Renal cortical epithelial cell (primary cell): Measurements from ENCODE around the gene HDAC7. TPM values are rescaled to one million over a fixed set of nuclear protein-coding genes. Genes with fewer than 3 reads are reported as not detected.
A peak's percentile ranks its signal among the peaks of the same experiment; 100 is the strongest.
"Not testable (repeated sequence)": the region's sequence is repeated elsewhere in the genome, so short reads cannot be mapped to it uniquely, and the experiment has no call there.

Experiments used
- DNase-seq: peaks from one replicate; pipeline ENCODE4 v3.0.0-alpha.2; 2011; ENCODE audit warnings: low read depth
- total RNA-seq: library from RNA; depleted of rRNA; stranded (reverse); fragments of >200 nt; gene quantifications from 2 replicates; pipeline ENCODE4 v1.2.3, GENCODE V29; 2014

The HDAC7 gene
- total RNA-seq, 1 donor from 2014 or later: 56.4 TPM

- DNase-seq: no peak
These were observed 9.9 kb upstream of the HDAC7 start for GRCh38 chr12:47829584-47829983.

DNA sequence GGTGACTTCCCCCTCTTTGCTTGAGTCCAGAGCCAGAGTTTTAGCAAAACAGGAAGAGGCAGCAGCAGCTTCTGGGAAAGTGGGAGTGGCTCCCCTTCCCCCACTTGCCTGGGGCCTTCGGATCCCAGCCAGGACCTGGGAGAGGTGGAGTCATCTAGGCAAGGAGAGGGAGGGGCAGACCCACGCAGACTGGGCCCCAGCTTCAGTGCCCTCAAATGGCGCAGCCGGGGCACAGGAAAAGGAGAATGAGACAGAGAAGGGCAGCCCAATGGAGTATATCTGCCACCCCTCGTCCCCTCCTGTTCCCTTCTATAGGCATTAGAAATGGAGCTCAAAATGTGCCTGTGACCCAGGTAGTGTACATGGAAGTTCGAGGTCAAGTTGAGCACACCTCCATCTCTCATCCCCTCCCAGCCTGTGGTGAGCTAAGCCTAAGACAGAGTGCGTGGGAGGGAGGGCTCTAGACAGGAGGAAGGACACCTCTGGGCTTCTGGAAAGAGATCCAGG is 9.3 kb upstream of the HDAC7 start:
- peak; percentile 80 for DNase-seq

GRCh38 chr12:47828008-47828975 is 8.6 kb upstream of the HDAC7 start:
- no peak for DNase-seq

DNA sequence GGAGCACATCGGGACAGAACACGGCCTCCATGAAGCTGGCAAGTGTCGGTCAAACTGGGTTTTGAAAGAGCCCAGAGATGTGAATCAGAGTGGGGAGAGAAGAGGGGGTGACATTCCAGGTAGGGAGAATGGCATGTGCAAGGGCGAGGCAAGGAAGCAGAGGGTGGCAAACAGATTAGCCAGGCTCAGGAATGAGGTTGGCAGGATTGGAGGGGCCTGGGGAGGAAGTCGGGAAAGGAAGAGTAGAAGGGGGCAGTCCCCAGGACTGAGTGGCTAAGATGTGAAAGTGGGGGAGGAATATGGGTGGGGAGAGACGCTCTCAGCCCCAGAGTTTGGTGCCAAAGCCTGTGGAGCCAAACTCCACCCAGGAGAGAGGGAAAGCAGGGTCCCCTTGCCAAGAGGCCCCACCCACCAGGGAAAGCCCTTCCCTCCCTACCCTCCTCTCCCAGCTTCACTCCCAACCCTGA is 5.5 kb upstream of the HDAC7 start:
- peak; percentile 83 for DNase-seq

DNA sequence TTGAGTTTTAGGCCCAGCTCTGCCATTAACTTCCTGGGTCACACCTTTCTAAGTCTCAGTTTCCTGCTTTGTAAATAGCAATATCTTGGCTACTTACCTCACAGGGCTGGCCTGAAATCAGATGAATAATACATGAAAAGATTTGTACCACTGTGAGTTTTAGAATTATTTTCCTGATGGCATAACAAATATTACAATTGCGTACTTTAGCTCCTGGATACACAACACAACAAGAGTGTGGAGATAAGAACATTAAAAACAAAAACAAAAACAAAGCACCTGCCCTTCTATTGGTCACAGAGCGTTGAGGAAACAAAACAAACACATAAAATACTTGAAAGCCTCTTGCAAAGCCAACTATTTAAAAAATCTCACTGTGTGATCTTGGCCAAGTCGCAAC is 4.9 kb upstream of the HDAC7 start:
- peak; percentile 54 for DNase-seq

- no peak for DNase-seq
These were observed 4.5 kb upstream of the HDAC7 start for GRCh38 chr12:47824198-47824597.

DNA sequence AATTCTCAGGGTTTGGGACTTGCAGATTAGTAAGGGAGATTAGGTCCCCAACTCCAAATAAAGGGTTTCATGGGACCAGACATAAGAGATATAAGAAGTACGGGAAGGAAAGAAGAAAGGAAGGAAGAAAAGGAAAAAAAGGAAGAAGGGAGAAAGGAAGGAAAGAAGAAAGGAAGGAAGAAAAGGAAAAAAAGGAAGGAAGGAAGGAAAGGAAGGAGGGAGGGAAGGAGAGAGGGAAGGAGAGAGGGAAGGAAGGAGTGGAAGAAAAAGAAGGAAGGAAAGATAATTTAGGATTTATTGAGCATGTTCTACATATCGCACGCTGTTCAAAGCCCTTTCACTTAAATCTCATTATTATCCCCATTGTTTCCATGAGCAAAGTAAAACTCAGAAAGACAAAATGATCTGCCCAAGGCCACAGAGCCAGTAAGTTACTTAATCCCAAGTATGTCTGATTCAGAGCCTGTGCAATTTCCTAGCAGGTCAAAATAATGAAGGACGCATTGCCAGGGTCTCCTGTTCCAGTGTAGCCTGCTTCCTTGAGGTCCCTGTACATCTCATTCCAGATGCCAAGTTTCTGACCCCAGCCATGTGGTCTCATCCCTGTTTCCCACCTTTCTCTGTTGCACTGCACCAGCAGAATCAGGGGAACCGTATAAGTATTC is 3.9 kb upstream of the HDAC7 start:
- no peak for DNase-seq

DNA sequence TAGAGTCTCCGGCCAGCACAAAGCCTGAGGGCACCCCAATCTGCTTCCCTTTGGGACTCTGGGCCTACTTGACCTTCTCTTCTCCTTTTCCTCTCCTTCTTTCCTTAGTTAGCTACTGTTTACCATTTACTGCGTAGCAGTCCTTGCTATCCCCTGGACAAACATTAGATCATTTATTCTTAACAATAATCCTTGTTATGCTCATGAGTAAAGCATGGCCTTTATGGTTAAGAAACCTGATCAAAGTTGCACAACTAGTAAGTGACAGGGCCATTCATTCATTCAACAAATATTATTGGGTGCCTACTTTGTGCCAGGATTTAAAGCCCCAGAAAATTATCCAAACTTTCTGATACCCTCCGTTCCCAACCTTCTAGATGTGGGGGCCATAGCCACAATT is 3.2 kb upstream of the HDAC7 start:
- DNase-seq: no peak

GRCh38 chr12:47822401-47822800 is 2.7 kb upstream of the HDAC7 start:
- DNase-seq: no peak

GRCh38 chr12:47821346-47821706 is 1.6 kb upstream of the HDAC7 start:
- DNase-seq: no peak

GRCh38 chr12:47820631-47821345 is 1.1 kb upstream of the HDAC7 start:
- DNase-seq: peak; percentile 97

GRCh38 chr12:47819138-47819895 is 386 bp downstream of the HDAC7 start:
- DNase-seq: no peak

GRCh38 chr12:47818467-47819137 is 1.1 kb downstream of the HDAC7 start:
- no peak for DNase-seq

GRCh38 chr12:47818007-47818376 is 1.7 kb downstream of the HDAC7 start:
- DNase-seq: no peak

- DNase-seq: no peak
These were observed 2.3 kb downstream of the HDAC7 start for GRCh38 chr12:47817272-47818006.

- peak; percentile 54 for DNase-seq
These were observed 3.1 kb downstream of the HDAC7 start for GRCh38 chr12:47816403-47817271.

DNA sequence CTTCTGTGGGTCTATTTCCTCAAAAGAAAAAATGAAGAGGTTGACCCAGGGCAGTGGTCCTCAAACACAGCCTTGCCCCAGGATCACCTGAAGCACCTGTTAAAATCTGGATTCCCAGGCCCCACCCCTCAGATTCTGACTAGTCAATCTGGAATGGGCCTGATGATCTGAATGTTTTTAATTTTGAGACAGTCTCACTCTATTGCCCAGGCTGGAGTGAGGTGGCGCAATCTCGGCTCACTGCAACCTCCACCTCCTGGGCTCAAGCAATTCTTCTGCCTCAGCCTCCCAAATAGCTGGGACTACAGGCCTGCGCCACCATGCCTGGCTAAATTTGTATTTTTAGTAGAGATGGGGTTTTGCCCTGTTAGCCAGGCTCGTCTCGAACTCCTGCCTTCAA is 4.3 kb downstream of the HDAC7 start:
- DNase-seq: not testable (repeated sequence)

DNA sequence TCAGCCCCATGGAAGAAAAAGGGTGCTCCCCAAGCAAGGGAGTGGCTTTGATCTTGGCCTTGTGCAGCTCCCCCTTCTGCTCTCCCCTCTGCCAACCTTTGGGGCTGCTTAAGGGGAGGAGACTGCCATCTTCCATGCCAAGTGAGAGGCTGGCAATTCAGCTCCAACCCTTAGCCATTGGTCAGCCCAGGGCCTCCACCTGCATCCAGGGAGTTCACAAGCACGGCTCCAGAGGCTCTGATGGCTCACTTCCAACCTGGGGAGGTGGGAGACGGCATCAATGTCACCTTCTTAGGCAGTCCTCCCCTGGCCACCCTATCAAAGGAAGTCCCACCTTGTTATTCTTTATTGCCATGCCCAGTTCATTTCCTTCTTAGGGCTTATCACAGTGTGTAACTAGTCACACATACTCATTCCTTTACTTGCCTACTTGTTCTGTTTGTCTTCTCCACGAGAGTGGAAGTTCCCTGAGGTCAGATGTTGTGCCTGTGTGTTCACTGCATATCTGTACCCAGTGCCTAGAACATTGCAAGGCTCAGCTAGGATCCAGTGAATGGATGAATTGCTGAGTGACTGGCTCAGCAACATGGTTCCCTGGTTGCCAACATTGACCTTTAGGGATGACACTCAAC is 5.0 kb downstream of the HDAC7 start:
- no peak for DNase-seq
